IMR-90 (cell line): ENCODE data around the gene PCYOX1L. TPM values are rescaled to one million over a fixed set of nuclear protein-coding genes. Genes with fewer than 3 reads are reported as not detected.

Experiments
- ATAC-seq: fragments of 200-7000 bp; cut with Tn5 transposase; 2 replicates; pipeline ENCODE4 v1.9.1; 2020; ENCODE audit warnings: low read depth, mild to moderate bottlenecking, moderate library complexity
- BruUV-seq: library from RNA; stranded (reverse); fragments of 400-500 nt; replicated peaks from 2 replicates; lab custom pipeline; 2021; lab: Mats Ljungman, UMichigan
- CTCF ChIA-PET: fragments of 300-600 bp; formaldehyde crosslinking; extraction: SDS; loops from one replicate; lab custom pipeline; 2021; ENCODE audit warnings: antibody characterized with exemption; lab: Yijun Ruan, JAX
- POLR2A ChIA-PET: fragments of 300-600 bp; sonication (Branson Sonifier 250); formaldehyde crosslinking; loops from one replicate; lab custom pipeline; 2022; ENCODE audit warnings: antibody characterized with exemption; ENCODE audit not compliant: unreplicated experiment; lab: Charles Lee
- DNase-seq: peaks from one replicate; pipeline ENCODE4 v3.0.0; 2013
- H2AFZ ChIP-seq: replicated peaks from 2 replicates; pipeline ENCODE3; 2013; ENCODE audit warnings: low read length, mild to moderate bottlenecking; ENCODE audit not compliant: poor library complexity
- H2AK5ac ChIP-seq: 2 replicates; pipeline ENCODE4 v1.6.1; 2013; ENCODE audit warnings: low read depth, low read length, inconsistent platforms
- H2AK9ac ChIP-seq: replicated peaks from 2 replicates; pipeline ENCODE3; 2013; ENCODE audit warnings: mild to moderate bottlenecking, low read depth, low read length, moderate library complexity; ENCODE audit not compliant: poor library complexity
- H2BK120ac ChIP-seq: 2 replicates; pipeline ENCODE4 v1.6.1; 2013; ENCODE audit warnings: low read depth, low read length, inconsistent platforms
- H2BK15ac ChIP-seq: 3 replicates; pipeline ENCODE4 v1.6.1; 2013; ENCODE audit warnings: low read depth, low read length, inconsistent platforms
- H2BK20ac ChIP-seq: 2 replicates; pipeline ENCODE4 v1.6.1; 2013; ENCODE audit warnings: low read depth, mild to moderate bottlenecking, inconsistent platforms, low read length, moderate library complexity
- H2BK5ac ChIP-seq: 2 replicates; pipeline ENCODE4 v1.6.1; 2013; ENCODE audit warnings: mild to moderate bottlenecking, low read depth, low read length, inconsistent platforms; ENCODE audit not compliant: poor library complexity, severe bottlenecking
- H3K14ac ChIP-seq: replicated peaks from 2 replicates; pipeline ENCODE4 v1.6.1; 2013; ENCODE audit warnings: low read depth, low read length, inconsistent platforms
- H3K18ac ChIP-seq: 2 replicates; pipeline ENCODE4 v1.6.1; 2013; ENCODE audit warnings: low read depth, low read length, control low read depth
- H3K23ac ChIP-seq: 2 replicates; pipeline ENCODE4 v1.6.1; 2013; ENCODE audit warnings: low read depth, low read length, inconsistent platforms
- H3K27ac ChIP-seq: 2 replicates; pipeline ENCODE4 v1.5.1; 2013; ENCODE audit warnings: mild to moderate bottlenecking, control low read depth, low read length; ENCODE audit not compliant: insufficient read depth
- H3K27me3 ChIP-seq: 2 replicates; pipeline ENCODE4 v1.6.1; 2013; ENCODE audit warnings: low read length; ENCODE audit not compliant: control insufficient read depth, insufficient read depth
- H3K36me3 ChIP-seq: 2 replicates; pipeline ENCODE4 v1.6.1; 2013; ENCODE audit warnings: low read length, mixed read lengths; ENCODE audit not compliant: control insufficient read depth, insufficient read depth
- H3K4ac ChIP-seq: 2 replicates; pipeline ENCODE4 v1.6.1; 2013; ENCODE audit warnings: low read depth, low read length, inconsistent platforms
- H3K4me1 ChIP-seq: 2 replicates; pipeline ENCODE4 v1.6.1; 2013; ENCODE audit warnings: low read length, mixed read lengths; ENCODE audit not compliant: control insufficient read depth, insufficient read depth
- H3K4me2 ChIP-seq: 2 replicates; pipeline ENCODE4 v1.6.1; 2013; ENCODE audit warnings: low read depth, mild to moderate bottlenecking, control low read depth, low read length, moderate library complexity
- H3K4me3 ChIP-seq: 2 replicates; pipeline ENCODE4 v1.5.1; 2013; ENCODE audit warnings: low read depth, mild to moderate bottlenecking, control low read depth, low read length, moderate library complexity; ENCODE audit not compliant: insufficient read depth
- H3K56ac ChIP-seq: 2 replicates; pipeline ENCODE4 v1.6.1; 2013; ENCODE audit warnings: low read length, inconsistent platforms; ENCODE audit not compliant: insufficient read depth; ENCODE audit errors: extremely low read depth
- H3K79me1 ChIP-seq, 2 experiments: 2 replicates each; pipeline ENCODE4 v1.6.1; 2013; ENCODE audit warnings: low read length in 2 of 2, inconsistent platforms in 1 of 2, low read depth in 1 of 2
- H3K9ac ChIP-seq: 2 replicates; pipeline ENCODE4 v1.6.1; 2013; ENCODE audit warnings: low read depth, low read length, control low read depth
- H3K9me1 ChIP-seq: 2 replicates; pipeline ENCODE4 v1.6.1; 2013; ENCODE audit warnings: low read length, inconsistent platforms; ENCODE audit not compliant: insufficient read depth
- H3K9me3 ChIP-seq: 2 replicates; pipeline ENCODE4 v1.6.1; 2013; ENCODE audit warnings: low read length; ENCODE audit not compliant: control insufficient read depth, insufficient read depth
- H4K20me1 ChIP-seq: 2 replicates; pipeline ENCODE4 v1.6.1; 2013; ENCODE audit warnings: low read length, inconsistent platforms; ENCODE audit not compliant: insufficient read depth
- H4K5ac ChIP-seq: 2 replicates; pipeline ENCODE4 v1.6.1; 2013; ENCODE audit warnings: mild to moderate bottlenecking, low read depth, low read length, control low read depth
- H4K8ac ChIP-seq, 2 experiments: 2 replicates each; pipeline ENCODE4 v1.6.1; 2013; ENCODE audit warnings: low read depth in 2 of 2, low read length in 2 of 2, control low read depth in 1 of 2, inconsistent platforms in 1 of 2
- H4K91ac ChIP-seq: 2 replicates; pipeline ENCODE4 v1.6.1; 2013; ENCODE audit warnings: low read depth, low read length, inconsistent platforms; ENCODE audit not compliant: insufficient read depth
- FOS ChIP-seq: fragments of 150-350 bp; IDR thresholded peaks from 2 replicates; pipeline ENCODE4 v1.6.1; 2016; ENCODE audit warnings: low read depth, low read length
- WGBS, 2 experiments: methylation state at CpG; one replicate each; pipeline versions ENCODE4 v1.1.5 to v1.1.7; 2013; ENCODE audit warnings: missing lambda C conversion rate in 2 of 2; ENCODE audit not compliant: insufficient read length in 1 of 2; ENCODE audit errors: extremely low coverage in 2 of 2; 5-methylcytosine and 5-hydroxymethylcytosine counted together
- dilution Hi-C: fragments of 300-500 bp; cut with HindIII; formaldehyde crosslinking; loops from one replicate; pipeline ENCODE4 v1.14.3; 2018; ENCODE audit warnings: low sequenced_read_pairs; ENCODE audit not compliant: unreplicated experiment
- in situ Hi-C: fragments of 300-500 bp; cut with MboI; formaldehyde crosslinking; loops from 3 replicates; pipeline ENCODE4 v1.14.3; 2019; ENCODE audit warnings: low sequenced_read_pairs, inconsistent platforms, mixed read lengths
- intact Hi-C: fragments of 100-400 bp; cut with micrococcal nuclease; formaldehyde crosslinking; loops from 2 replicates; pipeline ENCODE4 v1.10.0; 2022
- polyA plus RNA-seq, 3 experiments: library from polyadenylated mRNA; depleted of rRNA; stranded (reverse); fragments of >200 nt; gene quantifications; 2 replicates each; pipeline ENCODE4 v1.2.3, GENCODE V29; 2012; ENCODE audit warnings: low replicate concordance in 1 of 3
- total RNA-seq: library from RNA; depleted of rRNA; stranded (reverse); fragments of >200 nt; gene quantifications from 2 replicates; pipeline ENCODE4 v1.2.3, GENCODE V29; 2012

PCYOX1L gene
- total and polyA plus RNA-seq, 2 of the 4 experiments (the other 2 are of a cell fraction): 7.0 to 14.3 TPM

GRCh38 chr5:149348518-149348917, 9.3 kb upstream of the PCYOX1L start:
- no TSS peak for BruUV-seq

More at GRCh38 chr5:149348518-149348917, 9.3 kb upstream of the PCYOX1L start:
- peaks cover 6% of the 10 kb centered on the region; the same call in 1 of the 2 replicates for H3K9me1 ChIP-seq
- no peak overlapping the region for H3K14ac ChIP-seq
- POLR2A ChIA-PET: no interaction called here
- H3K9me3 ChIP-seq: no peaks in the 10 kb centered on the region
- no peak overlapping the region for H4K5ac ChIP-seq
- peaks cover 2% of the 10 kb centered on the region; the same call in 1 of the 2 replicates for H3K4me1 ChIP-seq
- peaks cover 7% of the 10 kb centered on the region; the same call in 1 of the 2 replicates for H4K20me1 ChIP-seq
- H2AK9ac ChIP-seq: no peak overlapping the region
- ATAC-seq (no peak), DNase-seq (no peak)
- no peak overlapping the region for H3K9ac ChIP-seq
- intact Hi-C loops: loop anchor here (5.0 kb wide), 2 partner anchors 81 to 206 kb away; partner anchors contain the start of gene ABLIM3
- H3K27me3 ChIP-seq: no peaks in the 10 kb centered on the region
- no peak overlapping the region for H2AFZ ChIP-seq
- no peak overlapping the region for H2AK5ac ChIP-seq
- H3K79me1 ChIP-seq: peaks cover 34 to 40% of the 10 kb centered on the region in 2 experiments
- H3K27ac ChIP-seq: no peak overlapping the region
- TF ChIP-seq FOS: no peak
- no peak overlapping the region for H2BK20ac ChIP-seq
- H3K56ac ChIP-seq: no peak overlapping the region
- CTCF ChIA-PET: no interaction called here
- no peak overlapping the region for H4K91ac ChIP-seq
- no CpG with 5 or more reads among the region's 1 CpG for WGBS, 2 experiments
- dilution Hi-C loops: no loop called here
- no peak overlapping the region for H4K8ac ChIP-seq
- no peak overlapping the region for H3K18ac ChIP-seq
- H3K23ac ChIP-seq: no peak overlapping the region
- peaks cover 30% of the 10 kb centered on the region for H3K36me3 ChIP-seq
- H2BK15ac ChIP-seq: no peak overlapping the region
- no peak overlapping the region for H2BK120ac ChIP-seq
- no peak overlapping the region for H3K4me2 ChIP-seq
- no peak overlapping the region for H3K4me3 ChIP-seq
- in situ Hi-C loops: no loop called here
- H2BK5ac ChIP-seq: no peak overlapping the region
- no peak overlapping the region for H3K4ac ChIP-seq
